MM.1S (cell line): Measurements from ENCODE around the gene CMIP.

ENCODE experiments used
- DNase-seq: peaks from one replicate; pipeline ENCODE4 v3.0.0-alpha.2; 2015
- H2AFZ ChIP-seq: fragments of 300-600 bp; sonication (generic); 2 replicates; pipeline ENCODE4 v1.6.0; 2016; ENCODE audit warnings: antibody characterized with exemption, low read length
- H3F3A ChIP-seq: fragments of 300-600 bp; sonication (generic); 2 replicates; pipeline ENCODE4 v1.6.1; 2016; ENCODE audit warnings: mild to moderate bottlenecking, antibody characterized with exemption, low read length, moderate library complexity, mixed read lengths; ENCODE audit not compliant: insufficient read depth
- H3K27ac ChIP-seq: fragments of 300-600 bp; sonication (generic); 2 replicates; pipeline ENCODE4 v1.5.1; 2016; ENCODE audit warnings: mild to moderate bottlenecking, low read length
- H3K27me3 ChIP-seq: fragments of 300-600 bp; sonication (generic); replicated peaks from 2 replicates; pipeline ENCODE4 v1.6.0; 2016; ENCODE audit warnings: low read length; ENCODE audit not compliant: insufficient read depth
- H3K36me3 ChIP-seq: fragments of 300-600 bp; sonication (generic); replicated peaks from 2 replicates; pipeline ENCODE4 v1.6.1; 2016; ENCODE audit warnings: mild to moderate bottlenecking, low read length, mixed read lengths; ENCODE audit not compliant: insufficient read depth
- H3K4me1 ChIP-seq: fragments of 300-600 bp; sonication (generic); 2 replicates; pipeline ENCODE4 v1.6.1; 2016; ENCODE audit warnings: low read length, mixed read lengths
- H3K4me2 ChIP-seq: fragments of 300-600 bp; sonication (generic); 2 replicates; pipeline ENCODE4 v1.6.0; 2016; ENCODE audit warnings: low read depth, low read length
- H3K4me3 ChIP-seq: fragments of 300-600 bp; sonication (generic); 2 replicates; pipeline ENCODE4 v1.5.1; 2016; ENCODE audit warnings: low read length, mixed read lengths
- H3K79me2 ChIP-seq: fragments of 300-600 bp; sonication (generic); 2 replicates; pipeline ENCODE4 v1.6.1; 2016; ENCODE audit warnings: mixed run types, low read length, mixed read lengths
- H3K9ac ChIP-seq: fragments of 300-600 bp; sonication (generic); 2 replicates; pipeline ENCODE4 v1.6.1; 2016; ENCODE audit warnings: low read length, mixed read lengths
- H3K9me2 ChIP-seq: fragments of 300-600 bp; sonication (generic); replicated peaks from 2 replicates; pipeline ENCODE4 v1.6.1; 2016; ENCODE audit warnings: mild to moderate bottlenecking, low read length, mixed read lengths; ENCODE audit not compliant: insufficient read depth
- H3K9me3 ChIP-seq: fragments of 300-600 bp; sonication (generic); replicated peaks from 2 replicates; pipeline ENCODE4 v1.6.1; 2016; ENCODE audit warnings: mild to moderate bottlenecking, low read length, mixed read lengths; ENCODE audit not compliant: insufficient read depth
- H4K20me1 ChIP-seq: fragments of 300-600 bp; sonication (generic); 2 replicates; pipeline ENCODE4 v1.6.1; 2016; ENCODE audit warnings: mild to moderate bottlenecking, low read length, moderate library complexity, mixed read lengths; ENCODE audit not compliant: insufficient read depth
- CTCF ChIP-seq: fragments of 300-600 bp; sonication (generic); IDR thresholded peaks from 2 replicates; pipeline ENCODE4 v1.5.1; 2016; ENCODE audit warnings: antibody characterized with exemption, low read length, mixed read lengths
- EZH2 ChIP-seq: fragments of 300-600 bp; sonication (generic); optimal IDR thresholded peaks from 2 replicates; pipeline ENCODE3; 2017; ENCODE audit warnings: low read depth, mild to moderate bottlenecking, antibody characterized with exemption, low read length, mixed read lengths
- EZH2phosphoT487 ChIP-seq: fragments of 300-600 bp; sonication (generic); IDR thresholded peaks from 2 replicates; pipeline ENCODE4 v1.6.1; 2018; ENCODE audit warnings: antibody characterized with exemption, low read length

Gene CMIP

GRCh38 chr16:81548876-81549546, 104.4 kb downstream of the CMIP start:
- Histone ChIP-seq H3K27me3 (no peaks in the 10 kb centered on the region), H4K20me1 (no peaks in the 10 kb centered on the region), H3K9ac (no peak overlapping the region), H2AFZ (no peak overlapping the region), H3K4me2 (no peak overlapping the region), H3K4me3 (no peak overlapping the region), H3K9me2 (no peaks in the 10 kb centered on the region), H3K27ac (no peak overlapping the region), H3K9me3 (no peaks in the 10 kb centered on the region), H3K36me3 (no peaks in the 10 kb centered on the region), H3K79me2 (no peaks in the 10 kb centered on the region; the same call in 1 of the 2 replicates), H3F3A (no peaks in the 10 kb centered on the region), H3K4me1 (no peaks in the 10 kb centered on the region)
- TF ChIP-seq EZH2phosphoT487 (no peak), CTCF (no peak), EZH2 (no peak)
- no peak for DNase-seq

- Histone ChIP-seq H3K36me3 (no peaks in the 10 kb centered on the region), H3K9ac (no peak overlapping the region), H2AFZ (no peak overlapping the region), H3K4me1 (no peaks in the 10 kb centered on the region), H3F3A (no peaks in the 10 kb centered on the region), H3K9me2 (no peaks in the 10 kb centered on the region), H3K27me3 (no peaks in the 10 kb centered on the region), H3K79me2 (no peaks in the 10 kb centered on the region; the same call in 1 of the 2 replicates), H3K4me2 (no peak overlapping the region), H3K27ac (no peak overlapping the region), H3K4me3 (no peak overlapping the region), H3K9me3 (no peaks in the 10 kb centered on the region), H4K20me1 (no peaks in the 10 kb centered on the region)
- TF ChIP-seq EZH2phosphoT487 (no peak), CTCF (no peak), EZH2 (no peak)
- no peak for DNase-seq
These were observed 105.2 kb downstream of the CMIP start for GRCh38 chr16:81549547-81550431.

GRCh38 chr16:81550432-81550808, 105.8 kb downstream of the CMIP start:
- Histone ChIP-seq H3K36me3 (no peaks in the 10 kb centered on the region), H3K79me2 (no peaks in the 10 kb centered on the region; the same call in 1 of the 2 replicates), H2AFZ (no peak overlapping the region), H3K4me1 (no peaks in the 10 kb centered on the region), H3K9me3 (no peaks in the 10 kb centered on the region), H3K4me2 (no peak overlapping the region), H3K27ac (no peak overlapping the region), H3K9ac (no peak overlapping the region), H4K20me1 (no peaks in the 10 kb centered on the region), H3K4me3 (no peak overlapping the region), H3K9me2 (no peaks in the 10 kb centered on the region), H3K27me3 (no peaks in the 10 kb centered on the region), H3F3A (no peaks in the 10 kb centered on the region)
- DNase-seq = no peak
- TF ChIP-seq CTCF (no peak), EZH2 (no peak), EZH2phosphoT487 (no peak)
